CD14-positive monocyte (primary cell): ENCODE data around the gene DCDC2B. TPM values are rescaled to one million over a fixed set of nuclear protein-coding genes. Genes with fewer than 3 reads are reported as not detected.

Experiments used
- DNase-seq, 3 donors: peaks; one replicate each; pipeline ENCODE4 v3.0.0-alpha.2; 2011 to 2022
- H2AFZ ChIP-seq: 2 replicates; pipeline ENCODE4 v1.6.0; 2012; ENCODE audit warnings: mild to moderate bottlenecking, low read depth, low read length, inconsistent platforms; ENCODE audit not compliant: insufficient read depth, poor library complexity, severe bottlenecking
- H3K27ac ChIP-seq, 2 donors: 1 replicate in 1 of 2; 2 replicates in 1 of 2; pipeline ENCODE4 v1.5.1; 2012 to 2013; ENCODE audit warnings: low read length in 2 of 2, control low read depth in 1 of 2, inconsistent platforms in 1 of 2, low read depth in 1 of 2, mild to moderate bottlenecking in 1 of 2
- H3K27me3 ChIP-seq, 2 donors: one replicate each; pipeline versions ENCODE4 v1.6.0 to v1.6.1; 2011 to 2013; ENCODE audit warnings: low read length in 2 of 2; ENCODE audit not compliant: control insufficient read depth in 2 of 2, insufficient read depth in 2 of 2
- H3K36me3 ChIP-seq, 2 donors: replicated peaks in 1 of 2; 1 replicate in 1 of 2; 2 replicates in 1 of 2; pipeline versions ENCODE4 v1.5.1 to v1.6.1; 2012 to 2013; ENCODE audit warnings: low read length in 2 of 2, control low read depth in 1 of 2, inconsistent platforms in 1 of 2, mild to moderate bottlenecking in 1 of 2; ENCODE audit not compliant: insufficient read depth in 2 of 2, control insufficient read depth in 1 of 2
- H3K4me1 ChIP-seq, 2 donors: 1 replicate in 1 of 2; 2 replicates in 1 of 2; pipeline versions ENCODE4 v1.5.1 to v1.6.1; 2012 to 2013; ENCODE audit warnings: low read length in 2 of 2, control low read depth in 1 of 2, inconsistent platforms in 1 of 2, mild to moderate bottlenecking in 1 of 2, moderate library complexity in 1 of 2; ENCODE audit not compliant: insufficient read depth in 2 of 2, control insufficient read depth in 1 of 2
- H3K4me2 ChIP-seq: replicated peaks from 2 replicates; pipeline ENCODE3; 2012; ENCODE audit warnings: low read length, moderate library complexity, mild to moderate bottlenecking; ENCODE audit not compliant: poor library complexity, severe bottlenecking; ENCODE audit errors: extremely low read depth
- H3K4me3 ChIP-seq, 3 experiments: fragments of 200-600 bp in 1 of 3; sonication (generic) in 1 of 3; replicated peaks in 1 of 3; 1 replicate in 2 of 3; 2 replicates in 1 of 3; pipeline ENCODE4 v1.5.1; 2011 to 2013; ENCODE audit warnings: low read length in 3 of 3, mild to moderate bottlenecking in 3 of 3, control low read depth in 2 of 3, low read depth in 2 of 3, inconsistent platforms in 1 of 3, moderate library complexity in 1 of 3
- H3K79me2 ChIP-seq: 2 replicates; pipeline ENCODE4 v1.6.0; 2012; ENCODE audit warnings: mild to moderate bottlenecking, control low read depth, inconsistent platforms, low read length, moderate library complexity; ENCODE audit not compliant: insufficient read depth
- H3K9ac ChIP-seq: 2 replicates; pipeline ENCODE4 v1.6.0; 2017; ENCODE audit warnings: low read length, mild to moderate bottlenecking; ENCODE audit not compliant: insufficient read depth, poor library complexity, severe bottlenecking
- H3K9me3 ChIP-seq, 2 donors: replicated peaks in 1 of 2; 1 replicate in 1 of 2; 2 replicates in 1 of 2; pipeline versions ENCODE4 v1.5.1 to v1.6.1; 2012 to 2013; ENCODE audit warnings: low read length in 2 of 2, control low read depth in 1 of 2; ENCODE audit not compliant: control insufficient read depth in 1 of 2, insufficient read depth in 1 of 2
- H4K20me1 ChIP-seq: 2 replicates; pipeline ENCODE4 v1.6.0; 2012; ENCODE audit warnings: mild to moderate bottlenecking, low read length, control low read depth, moderate library complexity; ENCODE audit not compliant: insufficient read depth
- H3K27ac Mint-ChIP-seq, 7 donors: one replicate each; pipeline ENCODE4 v1.8.0; 2020; ENCODE audit warnings: mild to moderate bottlenecking in 7 of 7, mixed read lengths in 7 of 7, moderate library complexity in 6 of 7, inconsistent platforms in 2 of 7
- H3K27me3 Mint-ChIP-seq, 3 donors: one replicate each; pipeline ENCODE4 v1.8.0; 2021 to 2022; ENCODE audit warnings: low read depth in 3 of 3, mild to moderate bottlenecking in 3 of 3, mixed read lengths in 3 of 3, moderate library complexity in 3 of 3, inconsistent platforms in 1 of 3
- H3K36me3 Mint-ChIP-seq, 2 donors: one replicate each; pipeline ENCODE4 v1.8.0; 2020; ENCODE audit warnings: mixed read lengths in 2 of 2, inconsistent platforms in 1 of 2, mild to moderate bottlenecking in 1 of 2
- H3K4me1 Mint-ChIP-seq: one replicate; pipeline ENCODE4 v1.8.0; 2020; ENCODE audit warnings: mild to moderate bottlenecking, mixed read lengths
- H3K4me3 Mint-ChIP-seq, 2 donors: one replicate each; pipeline ENCODE4 v1.8.0; 2020; ENCODE audit warnings: mild to moderate bottlenecking in 2 of 2, mixed read lengths in 2 of 2, moderate library complexity in 1 of 2
- H3K9me3 Mint-ChIP-seq, 7 donors: one replicate each; pipeline ENCODE4 v1.8.0; 2020 to 2022; ENCODE audit warnings: mixed read lengths in 7 of 7, mild to moderate bottlenecking in 6 of 7, moderate library complexity in 6 of 7, inconsistent platforms in 2 of 7
- WGBS: methylation state at CpG from one replicate; pipeline ENCODE4 v1.1.5; 2013; ENCODE audit warnings: missing lambda C conversion rate; ENCODE audit not compliant: insufficient coverage; 5-methylcytosine and 5-hydroxymethylcytosine counted together
- intact Hi-C, 2 donors: fragments of 100-400 bp; cut with micrococcal nuclease; formaldehyde crosslinking; loops; one replicate each; pipeline versions ENCODE4 v1.15.0 to v1.15.1; 2023
- polyA plus RNA-seq, 3 donors: library from polyadenylated mRNA; depleted of rRNA in 1 of 3; unstranded in 2 of 3; stranded (reverse) in 1 of 3; fragments of 300-500 nt in 2 of 3; fragments of >200 nt in 1 of 3; fragmentation: Illumina TruSeq in 2 of 3; gene quantifications; 1 replicate in 2 of 3; 2 replicates in 1 of 3; pipeline ENCODE4 v1.2.3, GENCODE V29; 2012 to 2021
- TF ChIP-seq, protein P1 (sequence below): fragments of 200-600 bp; IDR thresholded peaks from one replicate; pipeline ENCODE4 v1.8.0; 2022; ENCODE audit warnings: antibody characterized with exemption, mild to moderate bottlenecking

Gene DCDC2B
- polyA plus RNA-seq, 3 donors: not detected

DNA sequence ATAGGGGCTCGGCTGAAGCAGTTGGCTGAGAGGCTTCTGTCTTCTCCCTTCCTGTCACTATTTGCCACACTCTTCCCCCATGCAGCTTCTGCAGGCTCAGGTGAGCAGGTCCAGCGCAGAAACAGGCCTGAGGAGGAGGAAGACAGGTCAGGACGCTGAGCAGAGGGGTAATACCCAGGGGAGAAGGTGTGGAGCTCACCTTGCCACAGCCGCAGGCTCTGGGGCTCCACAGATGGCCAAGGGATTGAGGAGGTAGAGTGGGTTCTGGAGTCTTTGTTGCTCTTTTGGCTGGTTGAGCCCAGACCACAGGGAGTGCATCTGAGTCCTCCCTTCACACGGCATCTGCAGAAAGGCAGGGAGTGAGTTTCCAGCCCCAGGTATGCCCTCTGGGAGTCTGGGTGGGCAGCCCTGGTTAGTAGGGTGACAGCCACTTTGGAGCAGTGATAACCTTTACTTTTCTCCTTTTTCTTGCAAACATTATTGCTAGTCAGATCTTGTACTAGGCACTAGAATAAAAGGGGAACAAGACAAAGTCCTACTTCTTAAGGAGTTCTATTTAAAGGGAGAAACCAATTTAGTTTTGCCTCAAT lies 23.0 kb downstream of the DCDC2B start:
- Histone ChIP-seq H3K36me3 (peaks cover 45 to 52% of the 10 kb centered on the region in 2 donors), H2AFZ (no peak overlapping the region), H3K27ac (no peak overlapping the region), H3K4me1 (no peaks in the 10 kb centered on the region), H3K4me3 (no peak overlapping the region), H3K4me2 (no peak overlapping the region), H3K27me3 (no peaks in the 10 kb centered on the region), H4K20me1 (no peaks in the 10 kb centered on the region), H3K9me3 (no peaks in the 10 kb centered on the region), H3K9ac (no peak overlapping the region), H3K79me2 (no peaks in the 10 kb centered on the region)
- H3K27me3 Mint-ChIP-seq: peaks cover 0 to 2% (median 0%) of the 10 kb centered on the region in 3 donors
- DNase-seq: no peak
- WGBS: 91% methylated on average over 4 of the region's 5 CpGs
- H3K9me3 Mint-ChIP-seq: no peaks in the 10 kb centered on the region
- H3K27ac Mint-ChIP-seq: peak overlapping the region in 2 of 7 donors; percentile 15 to 65
- TF ChIP-seq, protein P1, sequence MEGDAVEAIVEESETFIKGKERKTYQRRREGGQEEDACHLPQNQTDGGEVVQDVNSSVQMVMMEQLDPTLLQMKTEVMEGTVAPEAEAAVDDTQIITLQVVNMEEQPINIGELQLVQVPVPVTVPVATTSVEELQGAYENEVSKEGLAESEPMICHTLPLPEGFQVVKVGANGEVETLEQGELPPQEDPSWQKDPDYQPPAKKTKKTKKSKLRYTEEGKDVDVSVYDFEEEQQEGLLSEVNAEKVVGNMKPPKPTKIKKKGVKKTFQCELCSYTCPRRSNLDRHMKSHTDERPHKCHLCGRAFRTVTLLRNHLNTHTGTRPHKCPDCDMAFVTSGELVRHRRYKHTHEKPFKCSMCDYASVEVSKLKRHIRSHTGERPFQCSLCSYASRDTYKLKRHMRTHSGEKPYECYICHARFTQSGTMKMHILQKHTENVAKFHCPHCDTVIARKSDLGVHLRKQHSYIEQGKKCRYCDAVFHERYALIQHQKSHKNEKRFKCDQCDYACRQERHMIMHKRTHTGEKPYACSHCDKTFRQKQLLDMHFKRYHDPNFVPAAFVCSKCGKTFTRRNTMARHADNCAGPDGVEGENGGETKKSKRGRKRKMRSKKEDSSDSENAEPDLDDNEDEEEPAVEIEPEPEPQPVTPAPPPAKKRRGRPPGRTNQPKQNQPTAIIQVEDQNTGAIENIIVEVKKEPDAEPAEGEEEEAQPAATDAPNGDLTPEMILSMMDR: no peak
- intact Hi-C loops: no loop called here
- H3K36me3 Mint-ChIP-seq: peaks cover 44 to 57% of the 10 kb centered on the region in 2 donors
- no peak overlapping the region for H3K4me3 Mint-ChIP-seq
- H3K4me1 Mint-ChIP-seq: no peaks in the 10 kb centered on the region

DNA sequence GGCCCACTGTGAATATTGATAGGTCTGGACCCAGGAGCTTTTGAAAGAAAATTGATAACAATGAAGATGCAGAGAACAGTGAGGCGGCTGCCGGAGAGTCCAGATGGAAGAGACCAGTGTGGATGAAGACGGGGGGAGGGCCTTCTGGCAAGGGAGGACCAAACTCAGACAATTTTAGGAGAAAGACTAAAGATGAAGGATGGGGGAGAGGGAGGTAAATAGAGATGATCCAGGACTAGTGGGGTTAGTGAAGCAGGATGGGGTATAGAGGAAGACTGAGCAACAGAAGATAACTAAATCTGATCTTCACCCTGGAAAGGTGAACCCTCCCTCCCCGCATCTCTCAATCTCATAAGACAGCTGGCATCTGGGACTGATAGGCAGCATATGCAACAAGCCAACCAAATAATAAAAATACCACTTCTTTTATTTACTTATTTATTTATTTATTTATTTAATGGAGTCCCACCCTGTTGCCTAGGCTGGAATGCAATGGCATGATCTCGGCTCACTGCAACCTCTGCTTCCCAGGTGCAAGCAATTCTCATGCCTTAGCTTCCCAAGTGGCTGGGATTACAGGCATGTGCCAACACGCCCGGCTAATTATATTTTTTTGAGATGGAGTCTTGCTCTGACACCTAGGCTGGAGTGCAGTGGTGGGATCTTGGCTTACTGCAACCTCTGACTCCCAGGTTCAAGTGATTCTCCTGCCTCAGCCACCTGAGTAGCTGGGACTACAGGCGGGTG lies 23.8 kb downstream of the DCDC2B start:
- Mint-ChIP-seq H3K27ac (peak overlapping the region in 3 of 7 donors; percentile 7 to 35 (median 22)), H3K9me3 (no peaks in the 10 kb centered on the region), H3K4me1 (no peaks in the 10 kb centered on the region), H3K4me3 (no peak overlapping the region), H3K36me3 (peaks cover 38 to 49% of the 10 kb centered on the region in 2 donors), H3K27me3 (peaks cover 0 to under 1% (median 0%) of the 10 kb centered on the region in 3 donors)
- no peak for DNase-seq
- TF ChIP-seq, protein P1: no peak
- Histone ChIP-seq H3K4me2 (no peak overlapping the region), H2AFZ (no peak overlapping the region), H3K36me3 (peaks cover 39 to 46% of the 10 kb centered on the region in 2 donors), H3K79me2 (no peaks in the 10 kb centered on the region), H3K4me3 (no peak overlapping the region), H3K4me1 (no peaks in the 10 kb centered on the region), H3K27ac (no peak overlapping the region), H3K9me3 (no peaks in the 10 kb centered on the region), H3K9ac (no peak overlapping the region), H4K20me1 (no peaks in the 10 kb centered on the region), H3K27me3 (no peaks in the 10 kb centered on the region)
- intact Hi-C loops: no loop called here
- 97% methylated on average over 4 of the region's 8 CpGs for WGBS
